Adrenal gland (tissue), 12 donors: ENCODE results near the gene GAS2L1. TPM values are rescaled to one million over a fixed set of nuclear protein-coding genes. Genes with fewer than 3 reads are reported as not detected.
A peak's percentile ranks its signal among the peaks of the same experiment; 100 is the strongest.

Experiments used
- DNase-seq, 7 donors: peaks; one replicate each; pipeline ENCODE4 v3.0.0-alpha.2; 2019 to 2020
- H3K27ac ChIP-seq, 5 donors: fragments of 200-600 bp; sonication (generic) in 4 of 5; 1 replicate in 3 of 5; 2 replicates in 2 of 5; pipeline versions ENCODE4 v1.5.1 to v1.8.0; 2016 to 2020; ENCODE audit warnings: mild to moderate bottlenecking in 1 of 5
- H3K27me3 ChIP-seq: fragments of 200-600 bp; 2 replicates; pipeline ENCODE4 v1.8.0; 2021
- H3K36me3 ChIP-seq, 2 donors: fragments of 200-600 bp; replicated peaks in 1 of 2; 1 replicate in 1 of 2; 2 replicates in 1 of 2; pipeline versions ENCODE4 v1.5.1 to v1.8.0; 2018 to 2022
- H3K4me1 ChIP-seq, 2 donors: fragments of 200-600 bp; replicated peaks in 1 of 2; 1 replicate in 1 of 2; 2 replicates in 1 of 2; pipeline versions ENCODE4 v1.5.1 to v1.8.0; 2018 to 2021
- H3K4me3 ChIP-seq, 4 donors: fragments of 200-600 bp; sonication (generic) in 3 of 4; one replicate each; pipeline ENCODE4 v1.5.1; 2016 to 2018
- H3K9me3 ChIP-seq, 3 donors: fragments of 200-600 bp; sonication (generic) in 1 of 3; replicated peaks in 1 of 3; 1 replicate in 2 of 3; 2 replicates in 1 of 3; pipeline versions ENCODE4 v1.5.1 to v1.8.0; 2016 to 2021
- CTCF ChIP-seq, 6 experiments: fragments of 450-650 bp in 4 of 6; fragments of 200-600 bp in 2 of 6; sonication (generic) in 1 of 6; IDR thresholded peaks; 1 replicate in 5 of 6; 2 replicates in 1 of 6; pipeline versions ENCODE4 v1.5.1 to v1.8.0; 2016 to 2021; ENCODE audit warnings: antibody characterized with exemption in 6 of 6, mild to moderate bottlenecking in 2 of 6, moderate library complexity in 1 of 6
- POLR2A ChIP-seq, 2 donors: fragments of 450-650 bp; IDR thresholded peaks; one replicate each; pipeline ENCODE4 v1.6.1; 2017; ENCODE audit warnings: antibody characterized with exemption in 2 of 2, mild to moderate bottlenecking in 2 of 2, moderate library complexity in 1 of 2
- WGBS, 4 donors: extraction: QIAGEN DNeasy Blood & Tissue Kit in 2 of 4; methylation state at CpG; one replicate each; pipeline versions ENCODE4 v1.1.5 to v1.1.7; 2013 to 2017; 5-methylcytosine and 5-hydroxymethylcytosine counted together
- intact Hi-C, 2 donors: fragments of 100-400 bp; cut with DNase I; formaldehyde crosslinking; loops; one replicate each; pipeline versions ENCODE4 v1.14.1 to v1.15.0; 2022 to 2023
- polyA plus RNA-seq, 3 donors: library from polyadenylated mRNA; stranded (reverse); fragments of 200-250 nt in 2 of 3; fragments of 350-450 nt in 1 of 3; fragmentation: Illumina TruSeq in 1 of 3; extraction: RNeasy Lipid Tissue Mini Kit (QIAGEN cat#74804) in 1 of 3; gene quantifications; one replicate each; pipeline ENCODE4 v1.2.3, GENCODE V29; 2013 to 2014
- total RNA-seq, 9 donors: library from RNA; depleted of rRNA in 4 of 9; stranded (reverse); fragments of >200 nt in 4 of 9; fragments of 120-200 nt in 1 of 9; fragmentation: NEBNext Ultra II Directional in 1 of 9; extraction: Animal tissue kit (Norgen Biotek cat#: 25700) in 1 of 9; gene quantifications; one replicate each; pipeline versions ENCODE4 v1.1.0 to v1.2.4, GENCODE V29; 2013 to 2023
- donor health status: healthy with polysubstance abuse.
- donor health status: Bipolar disorder and iron deficiency.
- donor health status: DM: yes; HTN: yes; CAD: no.
- donor health status: DM: no; HTN: no; CAD: no.
- donor health status: DM: no; HTN: no; CAD: no.
- donor health status: DM: yes; HTN: yes; CAD: no.

The GAS2L1 gene
- total and polyA plus RNA-seq, 12 donors: 3.6 to 87.3 (median 40.4) TPM

- H3K4me1 ChIP-seq: peaks cover 42 to 62% of the 10 kb centered on the region in 2 donors
Measured at GRCh38 chr22:29308148-29308790, 1.8 kb downstream of the GAS2L1 start.

DNA sequence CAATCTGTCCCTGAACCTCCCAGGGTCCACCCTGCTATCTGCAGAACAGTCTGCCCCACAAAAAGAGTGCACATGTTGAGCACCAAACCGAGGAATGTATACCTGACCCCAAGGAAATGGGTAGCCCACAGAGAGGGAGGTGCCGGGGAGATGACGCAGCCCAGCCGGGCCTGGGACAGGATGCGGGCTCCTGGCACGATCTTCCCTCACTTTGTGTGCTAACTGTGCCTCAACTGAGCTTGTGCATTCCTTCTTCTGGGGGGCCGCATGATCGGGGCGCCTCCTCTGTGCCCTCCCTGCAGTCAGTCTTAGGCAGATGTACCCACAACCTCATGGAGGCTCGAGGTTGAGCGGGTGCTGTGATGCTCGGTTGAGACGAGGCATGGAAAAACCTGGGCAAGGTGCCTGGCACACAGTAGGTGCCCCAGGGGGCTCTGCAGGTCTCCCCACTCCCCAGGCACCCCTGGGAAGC, 2.4 kb downstream of the GAS2L1 start:
- H3K9me3 ChIP-seq: no peaks in the 10 kb centered on the region
- H3K36me3 ChIP-seq: no peaks in the 10 kb centered on the region
- TF ChIP-seq CTCF (IDR thresholded peaks at IDR 0.05) (no peak), POLR2A (IDR thresholded peaks at IDR 0.05) (no peak)
- H3K27me3 ChIP-seq: peaks cover 3% of the 10 kb centered on the region
- 45 to 58% (median 51%) methylated on average over 11 to 13 of the region's 13 CpGs for WGBS, 4 donors
- H3K27ac ChIP-seq: peak overlapping the region in 4 of 5 donors; percentile 34 to 80 (median 73)
- peak overlapping the region in 1 of 4 donors; percentile 3 for H3K4me3 ChIP-seq
- intact Hi-C loops: no loop called here
- peak in 3 of 7 donors; percentile 19 to 56 (median 50) for DNase-seq
- peaks cover 45 to 66% of the 10 kb centered on the region in 2 donors for H3K4me1 ChIP-seq

More at GRCh38 chr22:29308148-29308790, 1.8 kb downstream of the GAS2L1 start:
- H3K4me3 ChIP-seq: peak overlapping the region in 1 of 4 donors; percentile 93
- H3K9me3 ChIP-seq: no peaks in the 10 kb centered on the region
- intact Hi-C loops: no loop called here
- H3K27me3 ChIP-seq: no peaks in the 10 kb centered on the region
- peak overlapping the region in 3 of 5 donors; percentile 70 to 80 (median 76) for H3K27ac ChIP-seq
- no peaks in the 10 kb centered on the region for H3K36me3 ChIP-seq
- TF ChIP-seq CTCF (IDR thresholded peaks at IDR 0.05) (no peak), POLR2A (IDR thresholded peaks at IDR 0.05) (no peak)
- WGBS, 4 donors: 56 to 83% (median 75%) methylated on average over 15 to 50 of the region's 50 CpGs
- DNase-seq: peak in 5 of 7 donors; percentile 29 to 43 (median 41)

- peaks cover 47 to 72% of the 10 kb centered on the region in 2 donors for H3K4me1 ChIP-seq
- H3K27me3 ChIP-seq: peaks cover 8% of the 10 kb centered on the region
- intact Hi-C loops: no loop called here
- no peak for TF ChIP-seq CTCF (IDR thresholded peaks at IDR 0.05)
- peak in 1 of 2 donors; percentile 43 for TF ChIP-seq POLR2A (IDR thresholded peaks at IDR 0.05)
- no peaks in the 10 kb centered on the region for H3K36me3 ChIP-seq
- H3K9me3 ChIP-seq: no peaks in the 10 kb centered on the region
- peak overlapping the region in 1 of 4 donors; percentile 7 for H3K4me3 ChIP-seq
- peak overlapping the region in 4 of 5 donors; percentile 34 to 76 (median 70) for H3K27ac ChIP-seq
- 66 to 71% (median 69%) methylated on average over 9 to 21 of the region's 21 CpGs for WGBS, 4 donors
- peak; percentile 65 to 92 (median 88) for DNase-seq
Measured at GRCh38 chr22:29309332-29310064, 3.0 kb downstream of the GAS2L1 start.
